HL-60 (cell line): ENCODE data around the gene LMO2.

Experiments
- GABPA ChIP-seq: IDR thresholded peaks from 2 replicates; pipeline ENCODE4 v1.6.1; 2012; ENCODE audit warnings: low read depth
- POLR2AphosphoS5 ChIP-seq: IDR thresholded peaks from 2 replicates; pipeline ENCODE4 v1.6.1; 2012; ENCODE audit warnings: low read depth
- SPI1 ChIP-seq: IDR thresholded peaks from 2 replicates; pipeline ENCODE4 v1.6.1; 2012; ENCODE audit warnings: low read depth, mild to moderate bottlenecking, borderline replicate concordance
- TF ChIP-seq, protein P1 (sequence below): IDR thresholded peaks from one replicate; pipeline ENCODE4 v1.5.1; 2011; ENCODE audit warnings: low read length, control low read depth, inconsistent platforms; ENCODE audit not compliant: insufficient read depth

DNA sequence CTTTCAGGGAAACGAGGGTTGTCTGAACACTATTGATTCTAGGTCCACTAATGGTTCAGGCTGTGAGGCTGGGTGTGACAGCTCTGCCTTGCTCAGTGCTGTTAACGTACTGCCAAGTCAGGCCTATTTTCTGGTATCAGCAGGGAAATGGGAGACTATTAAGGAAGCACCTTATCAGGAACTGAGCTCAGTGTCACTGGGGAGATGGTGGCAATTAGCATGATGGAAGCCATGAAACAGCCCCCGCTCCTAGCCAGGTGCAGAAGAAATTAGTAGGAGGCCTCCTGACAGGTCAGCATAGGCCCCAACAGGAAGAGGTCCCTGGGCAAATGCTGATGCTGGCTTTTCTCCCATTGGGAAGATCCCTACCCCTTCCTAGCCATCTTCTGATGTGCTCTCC, 42.6 kb upstream of the LMO2 start:
- TF ChIP-seq, protein P1, sequence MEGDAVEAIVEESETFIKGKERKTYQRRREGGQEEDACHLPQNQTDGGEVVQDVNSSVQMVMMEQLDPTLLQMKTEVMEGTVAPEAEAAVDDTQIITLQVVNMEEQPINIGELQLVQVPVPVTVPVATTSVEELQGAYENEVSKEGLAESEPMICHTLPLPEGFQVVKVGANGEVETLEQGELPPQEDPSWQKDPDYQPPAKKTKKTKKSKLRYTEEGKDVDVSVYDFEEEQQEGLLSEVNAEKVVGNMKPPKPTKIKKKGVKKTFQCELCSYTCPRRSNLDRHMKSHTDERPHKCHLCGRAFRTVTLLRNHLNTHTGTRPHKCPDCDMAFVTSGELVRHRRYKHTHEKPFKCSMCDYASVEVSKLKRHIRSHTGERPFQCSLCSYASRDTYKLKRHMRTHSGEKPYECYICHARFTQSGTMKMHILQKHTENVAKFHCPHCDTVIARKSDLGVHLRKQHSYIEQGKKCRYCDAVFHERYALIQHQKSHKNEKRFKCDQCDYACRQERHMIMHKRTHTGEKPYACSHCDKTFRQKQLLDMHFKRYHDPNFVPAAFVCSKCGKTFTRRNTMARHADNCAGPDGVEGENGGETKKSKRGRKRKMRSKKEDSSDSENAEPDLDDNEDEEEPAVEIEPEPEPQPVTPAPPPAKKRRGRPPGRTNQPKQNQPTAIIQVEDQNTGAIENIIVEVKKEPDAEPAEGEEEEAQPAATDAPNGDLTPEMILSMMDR, result no peak
- no peak for TF ChIP-seq GABPA
- no peak for TF ChIP-seq POLR2AphosphoS5
- no peak for TF ChIP-seq SPI1
